ENCODE data around the gene RHOD. TPM values are rescaled to one million over a fixed set of nuclear protein-coding genes. Genes with fewer than 3 reads are reported as not detected.

RHOD gene
- polyA plus RNA-seq, 1 experiment = 12.9 TPM

DNA sequence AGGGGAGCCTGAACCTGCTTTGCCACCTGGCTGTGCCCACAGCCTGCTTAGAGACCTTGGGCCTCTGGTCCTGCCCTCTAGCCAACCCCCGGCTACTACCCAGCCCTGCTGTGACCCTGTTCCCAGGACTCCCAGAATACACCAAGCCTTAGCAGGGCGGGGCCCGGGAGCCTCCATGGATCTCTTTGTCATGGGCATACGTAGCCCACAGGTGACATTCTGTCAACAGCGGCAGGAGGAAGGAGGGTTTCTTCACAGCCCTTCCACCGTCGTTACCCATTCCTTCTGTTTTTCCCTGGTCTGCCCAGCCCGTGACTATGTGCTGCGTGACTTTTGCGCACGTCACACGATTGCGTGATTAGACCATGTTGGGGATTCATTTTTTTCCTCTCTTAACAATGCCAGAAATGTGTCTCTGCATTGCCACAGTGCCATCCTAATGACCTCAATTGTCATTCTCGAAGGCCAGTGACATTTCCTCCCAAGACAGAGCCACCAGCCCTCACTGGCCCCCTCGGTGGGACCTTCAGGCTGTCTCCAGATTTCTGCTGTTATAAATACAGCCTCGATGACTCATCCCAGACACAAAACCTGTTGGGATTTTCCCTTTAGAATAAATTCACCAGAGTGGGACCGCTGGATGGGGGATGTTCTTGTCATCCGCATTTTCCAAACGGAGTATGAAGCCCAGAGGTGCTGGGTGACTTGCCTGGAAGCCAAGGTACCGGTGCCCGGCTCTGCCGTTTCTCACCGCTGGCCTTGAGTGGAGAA lies 24.7 kb upstream of the RHOD start:
- Histone ChIP-seq H3K27ac (ENCODE audit: low read depth, low read length) (peak overlapping the region; percentile 57), H3K4me3 (ENCODE audit: low read depth, low read length) (no peak overlapping the region), H3K9me3 (ENCODE audit: control insufficient read depth, insufficient read depth, low read length) (no peaks in the 10 kb centered on the region), H3K27me3 (ENCODE audit: control insufficient read depth, insufficient read depth, low read length) (peaks cover 2% of the 10 kb centered on the region)
- ChIA-PET POLR2A (interaction anchor here (0.9 kb wide), 1 partner anchor 23 kb away, joined by 3 read pairs; no protein-coding TSS in a partner anchor), CTCF (interaction anchor here (0.5 to 0.6 kb wide), 2 partner anchors 165 to 1757 kb away, joined by 5 to 9 read pairs; no protein-coding TSS in a partner anchor)
- DNase-seq (ENCODE audit: low read depth, low spot score) = peak; percentile 18
- TF ChIP-seq, protein P1, sequence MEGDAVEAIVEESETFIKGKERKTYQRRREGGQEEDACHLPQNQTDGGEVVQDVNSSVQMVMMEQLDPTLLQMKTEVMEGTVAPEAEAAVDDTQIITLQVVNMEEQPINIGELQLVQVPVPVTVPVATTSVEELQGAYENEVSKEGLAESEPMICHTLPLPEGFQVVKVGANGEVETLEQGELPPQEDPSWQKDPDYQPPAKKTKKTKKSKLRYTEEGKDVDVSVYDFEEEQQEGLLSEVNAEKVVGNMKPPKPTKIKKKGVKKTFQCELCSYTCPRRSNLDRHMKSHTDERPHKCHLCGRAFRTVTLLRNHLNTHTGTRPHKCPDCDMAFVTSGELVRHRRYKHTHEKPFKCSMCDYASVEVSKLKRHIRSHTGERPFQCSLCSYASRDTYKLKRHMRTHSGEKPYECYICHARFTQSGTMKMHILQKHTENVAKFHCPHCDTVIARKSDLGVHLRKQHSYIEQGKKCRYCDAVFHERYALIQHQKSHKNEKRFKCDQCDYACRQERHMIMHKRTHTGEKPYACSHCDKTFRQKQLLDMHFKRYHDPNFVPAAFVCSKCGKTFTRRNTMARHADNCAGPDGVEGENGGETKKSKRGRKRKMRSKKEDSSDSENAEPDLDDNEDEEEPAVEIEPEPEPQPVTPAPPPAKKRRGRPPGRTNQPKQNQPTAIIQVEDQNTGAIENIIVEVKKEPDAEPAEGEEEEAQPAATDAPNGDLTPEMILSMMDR (IDR thresholded peaks at IDR 0.05; ENCODE audit: low read depth, low read length) = no peak

- TF ChIP-seq, protein P1 (IDR thresholded peaks at IDR 0.05; ENCODE audit: low read depth, low read length) = no peak
- Histone ChIP-seq H3K9me3 (ENCODE audit: control insufficient read depth, insufficient read depth, low read length) (no peaks in the 10 kb centered on the region), H3K4me3 (ENCODE audit: low read depth, low read length) (no peak overlapping the region), H3K27ac (ENCODE audit: low read depth, low read length) (peak overlapping the region; percentile 85), H3K27me3 (ENCODE audit: control insufficient read depth, insufficient read depth, low read length) (peaks cover 2% of the 10 kb centered on the region)
- ChIA-PET CTCF (interaction anchor here (0.6 to 1.0 kb wide), 2 partner anchors 21 to 246 kb away, joined by 3 read pairs; no protein-coding TSS in a partner anchor), POLR2A (interaction anchor here (0.5 to 0.9 kb wide), 6 partner anchors 10 to 258 kb away, joined by 3 to 10 read pairs (median 5); partner anchors contain the start of gene SYT12)
- DNase-seq (ENCODE audit: low read depth, low spot score) = peak; percentile 75
Observed at GRCh38 chr11:67032830-67033551, 23.7 kb upstream of the RHOD start.

DNA sequence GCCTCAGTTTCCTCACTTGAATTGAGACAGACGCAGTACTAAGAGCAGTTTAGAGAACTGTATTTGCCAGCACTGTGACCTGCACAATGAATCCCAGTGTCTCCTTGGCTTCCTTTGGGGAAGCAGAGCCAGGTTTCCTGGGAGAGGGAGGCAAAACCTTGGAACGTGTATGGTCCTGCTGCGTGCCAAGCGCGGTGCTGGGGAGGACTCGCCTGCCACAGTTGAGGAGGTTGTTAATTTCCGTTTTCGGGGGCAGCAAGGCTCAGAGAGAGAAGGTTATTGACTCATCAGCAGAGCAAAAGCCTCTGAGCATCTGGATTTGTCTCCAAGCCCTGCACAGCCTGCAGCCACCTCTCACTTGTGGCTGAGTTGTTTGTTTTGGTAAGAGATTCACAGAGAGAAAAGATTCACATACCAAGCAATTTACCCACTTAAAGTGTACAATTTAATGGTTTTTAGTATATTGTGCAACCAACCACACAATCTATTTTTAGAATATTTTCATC lies 22.9 kb upstream of the RHOD start:
- TF ChIP-seq, protein P1 (IDR thresholded peaks at IDR 0.05; ENCODE audit: low read depth, low read length) = no peak
- peak overlapping the region; percentile 85 for H3K27ac ChIP-seq (ENCODE audit: low read depth, low read length)
- ChIA-PET CTCF (interaction anchor here (1.0 kb wide), 1 partner anchor 20 kb away, joined by 3 read pairs; no protein-coding TSS in a partner anchor), POLR2A (no interaction called here)
- DNase-seq (ENCODE audit: low read depth, low spot score) = peak; percentile 93
- H3K4me3 ChIP-seq (ENCODE audit: low read depth, low read length) = no peak overlapping the region
- peaks cover 2% of the 10 kb centered on the region for H3K27me3 ChIP-seq (ENCODE audit: control insufficient read depth, insufficient read depth, low read length)
- no peaks in the 10 kb centered on the region for H3K9me3 ChIP-seq (ENCODE audit: control insufficient read depth, insufficient read depth, low read length)

GRCh38 chr11:67034350-67034749 lies 22.3 kb upstream of the RHOD start:
- H3K4me3 ChIP-seq (ENCODE audit: low read depth, low read length) = no peak overlapping the region
- peak overlapping the region; percentile 21 for H3K27ac ChIP-seq (ENCODE audit: low read depth, low read length)
- TF ChIP-seq, protein P1 (IDR thresholded peaks at IDR 0.05; ENCODE audit: low read depth, low read length) = no peak
- no peaks in the 10 kb centered on the region for H3K9me3 ChIP-seq (ENCODE audit: control insufficient read depth, insufficient read depth, low read length)
- ChIA-PET POLR2A (no interaction called here), CTCF (no interaction called here)
- no peak for DNase-seq (ENCODE audit: low read depth, low spot score)
- peaks cover 2% of the 10 kb centered on the region for H3K27me3 ChIP-seq (ENCODE audit: control insufficient read depth, insufficient read depth, low read length)

All from AG04450 (cell line).